ENCODE measurements around the gene CARS2.

Gene CARS2

GRCh38 chr13:110653271-110653670, 52.6 kb downstream of the CARS2 start:
- Histone ChIP-seq H3K4me3 (ENCODE audit: insufficient read depth, low read length, poor library complexity, severe bottlenecking) (no peak overlapping the region), H3K9me2 (replicated peaks; ENCODE audit: insufficient read depth, low read length) (no peaks in the 10 kb centered on the region), H3F3A (ENCODE audit: insufficient read depth) (no peaks in the 10 kb centered on the region), H3K9ac (ENCODE audit: low read length) (no peak overlapping the region), H3K27me3 (ENCODE audit: low read length) (no peaks in the 10 kb centered on the region), H3K4me2 (ENCODE audit: low read depth, low read length, poor library complexity, severe bottlenecking) (no peak overlapping the region), H3K27ac (ENCODE audit: low read depth, low read length) (no peak overlapping the region), H4K20me1 (ENCODE audit: low read depth, low read length) (no peaks in the 10 kb centered on the region; the same call in 1 of the 2 replicates), H2AFZ (ENCODE audit: low read depth, low read length, severe bottlenecking) (no peak overlapping the region), H3K79me2 (ENCODE audit: insufficient read depth, low read length) (peaks cover 5% of the 10 kb centered on the region; the same call in 1 of the 2 replicates), H3K9me3 (ENCODE audit: insufficient read depth, low read length) (no peaks in the 10 kb centered on the region), H3K36me3 (ENCODE audit: low read length) (0 out of 2 replicates have a peak, but pooled peaks cover 3% of the 10 kb centered on the region)
- TF ChIP-seq CTCF (IDR thresholded peaks at IDR 0.05; ENCODE audit: insufficient read depth, low read length, poor library complexity, severe bottlenecking) (no peak), EZH2phosphoT487 (conservative IDR thresholded peaks at IDR 0.05; ENCODE audit: low read length) (no peak)

- H3K9ac ChIP-seq (ENCODE audit: low read length), result no peak overlapping the region
- 0 out of 2 replicates have a peak, but pooled peaks cover 3% of the 10 kb centered on the region for H3K36me3 ChIP-seq (ENCODE audit: low read length)
- H3K27me3 ChIP-seq (ENCODE audit: low read length), result no peaks in the 10 kb centered on the region
- H3F3A ChIP-seq (ENCODE audit: insufficient read depth), result no peaks in the 10 kb centered on the region
- no peak overlapping the region for H3K4me3 ChIP-seq (ENCODE audit: insufficient read depth, low read length, poor library complexity, severe bottlenecking)
- H4K20me1 ChIP-seq (ENCODE audit: low read depth, low read length), result no peaks in the 10 kb centered on the region; the same call in 1 of the 2 replicates
- H3K9me3 ChIP-seq (ENCODE audit: insufficient read depth, low read length), result no peaks in the 10 kb centered on the region
- no peak overlapping the region for H3K27ac ChIP-seq (ENCODE audit: low read depth, low read length)
- H3K4me2 ChIP-seq (ENCODE audit: low read depth, low read length, poor library complexity, severe bottlenecking), result no peak overlapping the region
- H3K79me2 ChIP-seq (ENCODE audit: insufficient read depth, low read length), result peaks cover 5% of the 10 kb centered on the region; the same call in 1 of the 2 replicates
- TF ChIP-seq EZH2phosphoT487 (conservative IDR thresholded peaks at IDR 0.05; ENCODE audit: low read length) (no peak), CTCF (IDR thresholded peaks at IDR 0.05; ENCODE audit: insufficient read depth, low read length, poor library complexity, severe bottlenecking) (no peak)
- H3K9me2 ChIP-seq (replicated peaks; ENCODE audit: insufficient read depth, low read length), result no peaks in the 10 kb centered on the region
- H2AFZ ChIP-seq (ENCODE audit: low read depth, low read length, severe bottlenecking), result no peak overlapping the region
Measured at GRCh38 chr13:110652764-110653163, 53.2 kb downstream of the CARS2 start.

- Histone ChIP-seq H3K27me3 (ENCODE audit: low read length) (no peaks in the 10 kb centered on the region), H2AFZ (ENCODE audit: low read depth, low read length, severe bottlenecking) (no peak overlapping the region), H3K27ac (ENCODE audit: low read depth, low read length) (no peak overlapping the region), H3K9me2 (replicated peaks; ENCODE audit: insufficient read depth, low read length) (no peaks in the 10 kb centered on the region), H3K9me3 (ENCODE audit: insufficient read depth, low read length) (no peaks in the 10 kb centered on the region), H3K4me2 (ENCODE audit: low read depth, low read length, poor library complexity, severe bottlenecking) (no peak overlapping the region), H3F3A (ENCODE audit: insufficient read depth) (no peaks in the 10 kb centered on the region), H3K36me3 (ENCODE audit: low read length) (0 out of 2 replicates have a peak, but pooled peaks cover 3% of the 10 kb centered on the region), H4K20me1 (ENCODE audit: low read depth, low read length) (no peaks in the 10 kb centered on the region; the same call in 1 of the 2 replicates), H3K79me2 (ENCODE audit: insufficient read depth, low read length) (peaks cover 5% of the 10 kb centered on the region; the same call in 1 of the 2 replicates), H3K9ac (ENCODE audit: low read length) (no peak overlapping the region), H3K4me3 (ENCODE audit: insufficient read depth, low read length, poor library complexity, severe bottlenecking) (no peak overlapping the region)
- TF ChIP-seq CTCF (IDR thresholded peaks at IDR 0.05; ENCODE audit: insufficient read depth, low read length, poor library complexity, severe bottlenecking) (no peak), EZH2phosphoT487 (conservative IDR thresholded peaks at IDR 0.05; ENCODE audit: low read length) (no peak)
Measured at GRCh38 chr13:110652231-110652730, 53.6 kb downstream of the CARS2 start.
